GM21576 (cell line): ENCODE results near the gene NEDD4.
"Not testable (repeated sequence)": the region's sequence is repeated elsewhere in the genome, so short reads cannot be mapped to it uniquely, and the experiment has no call there.

Experiments
- ATAC-seq: cut with Tn5 transposase; IDR thresholded peaks from one replicate; pipeline ENCODE4 v1.9.1; 2021; ENCODE audit warnings: mild to moderate bottlenecking, moderate library complexity; ENCODE audit not compliant: unreplicated experiment

NEDD4 gene

DNA sequence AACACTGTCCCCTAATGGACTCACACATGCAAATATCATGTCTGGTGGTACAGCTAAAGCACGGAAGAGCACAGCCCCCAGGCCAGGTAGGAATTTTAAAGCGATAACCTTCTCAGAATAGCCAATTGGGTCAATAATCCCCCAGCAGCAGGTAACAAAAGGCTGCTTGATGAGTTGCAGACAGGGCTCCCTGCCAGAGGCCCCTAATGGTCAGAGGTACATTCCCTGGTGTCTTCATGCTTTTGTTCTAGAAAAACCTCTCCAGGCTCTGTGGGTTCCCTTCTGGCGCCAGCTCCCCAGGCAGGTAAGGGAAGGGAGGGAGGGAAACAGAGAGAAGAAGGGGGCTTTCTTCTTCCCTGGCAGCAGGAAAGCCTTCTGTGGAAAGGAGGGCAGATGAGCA lies 207.1 kb downstream of the NEDD4 start:
- no peak for ATAC-seq

DNA sequence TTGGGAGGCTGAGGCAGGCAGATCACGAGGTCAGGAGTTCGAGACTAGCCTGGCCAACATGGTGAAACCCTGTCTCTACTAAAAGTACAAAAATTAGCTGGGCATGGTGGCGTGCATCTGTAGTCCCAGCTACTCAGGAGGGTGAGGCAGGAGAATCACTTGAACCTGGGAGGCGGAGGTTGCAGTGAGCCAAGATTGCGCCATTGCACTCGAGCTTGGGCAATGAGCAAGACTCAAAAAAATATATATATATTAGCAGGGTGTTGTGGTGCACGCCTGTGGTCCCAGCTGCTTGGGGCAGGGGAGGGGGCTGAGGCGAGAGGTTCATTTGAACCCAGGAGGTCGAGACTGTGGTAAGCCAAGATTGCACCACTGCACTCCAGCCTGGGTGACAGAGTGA lies 207.8 kb downstream of the NEDD4 start:
- not testable (repeated sequence) for ATAC-seq

GRCh38 chr15:55784286-55784685 lies 209.1 kb downstream of the NEDD4 start:
- no peak for ATAC-seq

GRCh38 chr15:55782901-55783300 lies 210.5 kb downstream of the NEDD4 start:
- no peak for ATAC-seq

- ATAC-seq: no peak
Measured at GRCh38 chr15:55780292-55780691, 213.1 kb downstream of the NEDD4 start.

GRCh38 chr15:55778932-55779331 lies 214.5 kb downstream of the NEDD4 start:
- no peak for ATAC-seq
